OCI-LY1 (cell line): Measurements from ENCODE around the gene RNU7-1.

ENCODE experiments used
- H2AFZ ChIP-seq: fragments of 200-600 bp; sonication (generic), shearing (Covaris generic); 2 replicates; pipeline ENCODE4 v1.6.0; 2014; ENCODE audit warnings: antibody characterized with exemption, mild to moderate bottlenecking, low read length
- H3F3A ChIP-seq: fragments of 200-600 bp; sonication (generic), shearing (Covaris generic); 2 replicates; pipeline ENCODE4 v1.6.0; 2014; ENCODE audit warnings: mild to moderate bottlenecking, antibody characterized with exemption, low read length, moderate library complexity; ENCODE audit not compliant: insufficient read depth
- H3K27ac ChIP-seq: fragments of 200-600 bp; sonication (generic); 2 replicates; pipeline ENCODE4 v1.5.1; 2014; ENCODE audit warnings: low read length, mixed run types, mild to moderate bottlenecking, low read depth; ENCODE audit not compliant: poor library complexity, severe bottlenecking
- H3K27me3 ChIP-seq: fragments of 200-600 bp; sonication (generic); 2 replicates; pipeline ENCODE4 v1.6.0; 2014; ENCODE audit warnings: antibody characterized with exemption, mild to moderate bottlenecking, low read length, moderate library complexity; ENCODE audit not compliant: insufficient read depth
- H3K36me3 ChIP-seq: fragments of 200-600 bp; sonication (generic); 2 replicates; pipeline ENCODE4 v1.6.1; 2014; ENCODE audit warnings: mild to moderate bottlenecking, antibody characterized with exemption, low read length, moderate library complexity, mixed read lengths; ENCODE audit not compliant: insufficient read depth
- H3K4me1 ChIP-seq: fragments of 200-600 bp; sonication (generic); 2 replicates; pipeline ENCODE4 v1.5.1; 2014; ENCODE audit warnings: mild to moderate bottlenecking, low read length, moderate library complexity; ENCODE audit not compliant: insufficient read depth, severe bottlenecking
- H3K4me2 ChIP-seq: fragments of 200-600 bp; sonication (generic), shearing (Covaris generic); 2 replicates; pipeline ENCODE4 v1.6.1; 2014; ENCODE audit warnings: low read length
- H3K4me3 ChIP-seq: fragments of 200-600 bp; sonication (generic); 2 replicates; pipeline ENCODE4 v1.5.1; 2014; ENCODE audit warnings: low read length, low read depth, mild to moderate bottlenecking, mixed read lengths; ENCODE audit not compliant: poor library complexity, severe bottlenecking
- H3K79me2 ChIP-seq: fragments of 200-600 bp; shearing (Covaris generic); 2 replicates; pipeline ENCODE4 v1.6.1; 2016; ENCODE audit warnings: mixed run types, low read length, mixed read lengths; ENCODE audit not compliant: insufficient read depth
- H3K9ac ChIP-seq: fragments of 200-600 bp; sonication (generic), shearing (Covaris generic); 2 replicates; pipeline ENCODE4 v1.6.1; 2014; ENCODE audit warnings: mild to moderate bottlenecking, low read length, mixed read lengths
- H3K9me2 ChIP-seq: fragments of 200-600 bp; sonication (generic), shearing (Covaris generic); 2 replicates; pipeline ENCODE4 v1.6.1; 2014; ENCODE audit warnings: low read depth, mild to moderate bottlenecking, low read length, mixed read lengths
- H3K9me3 ChIP-seq: fragments of 200-600 bp; shearing (Covaris generic); 2 replicates; pipeline ENCODE4 v1.6.1; 2014; ENCODE audit warnings: low read length, mixed read lengths
- H4K20me1 ChIP-seq: fragments of 200-600 bp; sonication (generic), shearing (Covaris generic); 2 replicates; pipeline ENCODE4 v1.6.0; 2016; ENCODE audit warnings: mild to moderate bottlenecking, low read length; ENCODE audit not compliant: insufficient read depth
- EZH2 ChIP-seq: fragments of 200-600 bp; sonication (generic), shearing (Covaris generic); IDR thresholded peaks from 2 replicates; pipeline ENCODE4 v1.8.0; 2017; ENCODE audit warnings: borderline replicate concordance, mixed run types, mild to moderate bottlenecking, antibody characterized with exemption, low read length, moderate library complexity, mixed read lengths
- TF ChIP-seq, protein P1 (sequence below): fragments of 200-600 bp; sonication (generic), shearing (Covaris generic); IDR thresholded peaks from 2 replicates; pipeline ENCODE4 v1.5.1; 2017; ENCODE audit warnings: mild to moderate bottlenecking, antibody characterized with exemption, low read length, moderate library complexity, mixed read lengths

The RNU7-1 gene

DNA sequence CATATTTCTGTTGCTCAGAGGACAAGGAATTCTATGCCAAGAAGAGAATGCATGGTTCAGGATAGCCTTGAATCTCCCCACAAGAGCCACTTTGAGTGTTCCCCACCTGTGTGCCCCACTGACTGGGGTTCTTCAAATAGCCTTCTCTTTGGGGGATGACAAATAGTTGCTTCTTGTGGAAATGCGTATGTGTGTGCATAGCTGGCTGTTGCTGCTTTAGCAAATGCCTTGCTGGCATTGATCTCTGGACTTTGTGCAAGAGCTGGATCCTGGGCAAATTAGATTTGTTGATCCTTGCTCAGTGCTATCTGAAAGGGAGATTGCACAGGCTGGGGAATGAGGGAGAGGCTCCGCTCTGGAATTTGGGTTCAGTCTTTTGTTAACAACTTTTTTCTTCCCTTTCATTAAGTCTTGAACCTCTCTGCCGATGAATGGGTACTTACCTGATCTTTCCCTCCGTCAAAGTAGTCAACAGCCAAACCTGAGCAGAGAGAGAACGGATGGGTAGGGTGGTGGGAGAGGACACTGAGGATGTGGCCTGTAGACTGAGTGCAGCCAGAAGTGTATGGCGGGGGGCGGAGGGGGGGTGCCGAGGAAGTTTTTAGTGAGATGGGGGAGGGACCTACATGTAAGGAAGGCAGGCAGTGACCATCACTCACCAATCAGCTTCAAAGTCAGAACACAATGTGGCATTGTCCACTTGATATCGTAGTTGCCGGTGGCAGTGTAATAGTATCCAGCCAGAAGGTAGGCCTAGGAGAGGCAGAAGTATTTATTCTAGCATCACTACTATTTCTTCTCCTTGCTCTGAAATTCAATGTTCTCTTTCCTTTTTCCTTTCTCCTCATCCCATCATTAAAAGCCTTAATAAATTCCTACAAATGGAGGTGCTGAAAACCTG is 37.8 kb downstream of the RNU7-1 start:
- Histone ChIP-seq H3K27me3 (no peaks in the 10 kb centered on the region), H3K36me3 (peaks cover 91% of the 10 kb centered on the region), H3K4me1 (no peaks in the 10 kb centered on the region), H3K4me2 (no peak overlapping the region), H3F3A (no peaks in the 10 kb centered on the region), H3K4me3 (no peak overlapping the region), H3K9me2 (no peaks in the 10 kb centered on the region), H3K79me2 (no peaks in the 10 kb centered on the region), H2AFZ (no peak overlapping the region), H3K9ac (no peak overlapping the region), H3K27ac (no peak overlapping the region), H3K9me3 (no peaks in the 10 kb centered on the region), H4K20me1 (no peaks in the 10 kb centered on the region)
- TF ChIP-seq EZH2 = no peak
- TF ChIP-seq, protein P1, sequence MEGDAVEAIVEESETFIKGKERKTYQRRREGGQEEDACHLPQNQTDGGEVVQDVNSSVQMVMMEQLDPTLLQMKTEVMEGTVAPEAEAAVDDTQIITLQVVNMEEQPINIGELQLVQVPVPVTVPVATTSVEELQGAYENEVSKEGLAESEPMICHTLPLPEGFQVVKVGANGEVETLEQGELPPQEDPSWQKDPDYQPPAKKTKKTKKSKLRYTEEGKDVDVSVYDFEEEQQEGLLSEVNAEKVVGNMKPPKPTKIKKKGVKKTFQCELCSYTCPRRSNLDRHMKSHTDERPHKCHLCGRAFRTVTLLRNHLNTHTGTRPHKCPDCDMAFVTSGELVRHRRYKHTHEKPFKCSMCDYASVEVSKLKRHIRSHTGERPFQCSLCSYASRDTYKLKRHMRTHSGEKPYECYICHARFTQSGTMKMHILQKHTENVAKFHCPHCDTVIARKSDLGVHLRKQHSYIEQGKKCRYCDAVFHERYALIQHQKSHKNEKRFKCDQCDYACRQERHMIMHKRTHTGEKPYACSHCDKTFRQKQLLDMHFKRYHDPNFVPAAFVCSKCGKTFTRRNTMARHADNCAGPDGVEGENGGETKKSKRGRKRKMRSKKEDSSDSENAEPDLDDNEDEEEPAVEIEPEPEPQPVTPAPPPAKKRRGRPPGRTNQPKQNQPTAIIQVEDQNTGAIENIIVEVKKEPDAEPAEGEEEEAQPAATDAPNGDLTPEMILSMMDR = no peak

DNA sequence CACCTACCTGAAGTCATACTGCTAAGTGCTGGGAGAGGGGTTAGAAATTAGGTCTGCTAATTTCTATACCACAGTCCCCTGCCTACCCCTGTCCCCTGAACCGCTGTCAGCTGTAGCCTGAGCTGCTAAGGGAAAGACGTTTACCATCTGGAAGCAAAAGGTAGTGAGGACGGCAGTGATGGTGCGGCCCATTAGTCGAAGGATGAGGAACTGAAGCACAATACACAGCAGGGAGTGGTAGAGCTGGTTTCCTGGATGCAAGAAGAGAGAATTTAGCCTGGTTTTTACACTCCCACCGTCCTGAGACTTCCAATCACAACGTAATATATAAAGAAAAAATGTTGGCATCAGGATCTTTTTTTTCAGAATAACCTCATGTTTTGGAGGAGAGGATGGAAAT is 38.9 kb downstream of the RNU7-1 start:
- no peak overlapping the region for H3K4me2 ChIP-seq
- H3K36me3 ChIP-seq = peaks cover 84% of the 10 kb centered on the region
- H3K9ac ChIP-seq = no peak overlapping the region
- no peaks in the 10 kb centered on the region for H3K9me3 ChIP-seq
- no peaks in the 10 kb centered on the region for H3K79me2 ChIP-seq
- H3K4me3 ChIP-seq = no peak overlapping the region
- H3K4me1 ChIP-seq = no peaks in the 10 kb centered on the region
- no peaks in the 10 kb centered on the region for H3K9me2 ChIP-seq
- no peak overlapping the region for H3K27ac ChIP-seq
- TF ChIP-seq EZH2 = no peak
- TF ChIP-seq, protein P1 = no peak
- no peaks in the 10 kb centered on the region for H3K27me3 ChIP-seq
- no peak overlapping the region for H2AFZ ChIP-seq
- no peaks in the 10 kb centered on the region for H4K20me1 ChIP-seq
- H3F3A ChIP-seq = no peaks in the 10 kb centered on the region

DNA sequence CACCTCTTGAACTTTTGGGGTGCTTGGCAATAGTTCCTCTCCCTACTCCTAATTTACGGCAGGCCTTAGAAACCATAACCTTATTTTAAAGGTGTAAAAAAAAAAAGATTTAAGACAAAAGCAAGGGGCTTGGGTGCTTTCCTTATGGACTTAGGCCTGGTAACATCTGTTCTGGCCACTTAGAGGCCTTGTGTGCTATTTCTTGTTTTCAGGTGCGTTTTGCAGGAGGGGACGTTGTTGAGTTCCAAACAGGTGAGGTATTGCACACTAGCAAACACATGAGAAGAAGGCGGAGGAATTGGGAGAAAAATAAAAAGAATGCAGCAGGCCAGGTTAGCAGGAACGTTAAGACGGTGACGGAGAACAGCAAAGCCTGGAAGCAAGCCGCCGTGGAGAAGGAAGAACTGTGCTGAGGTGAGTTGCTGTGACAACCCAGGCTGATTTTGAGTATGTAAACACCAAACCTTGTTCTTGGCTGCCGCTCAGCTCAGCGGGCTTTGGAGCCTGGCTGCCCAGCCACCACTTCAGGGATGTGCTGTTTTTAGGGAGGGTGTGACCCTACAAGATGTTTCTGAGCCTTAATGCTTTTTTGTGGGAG is 44.4 kb downstream of the RNU7-1 start:
- Histone ChIP-seq H3K9me2 (no peaks in the 10 kb centered on the region), H3K4me3 (no peak overlapping the region), H3K27ac (no peak overlapping the region), H3K36me3 (peaks cover 65% of the 10 kb centered on the region), H3K9ac (no peak overlapping the region), H3K79me2 (no peaks in the 10 kb centered on the region), H3K9me3 (no peaks in the 10 kb centered on the region), H3K4me2 (no peak overlapping the region), H3K4me1 (no peaks in the 10 kb centered on the region), H4K20me1 (no peaks in the 10 kb centered on the region), H3K27me3 (no peaks in the 10 kb centered on the region), H2AFZ (no peak overlapping the region), H3F3A (no peaks in the 10 kb centered on the region)
- TF ChIP-seq, protein P1 = no peak
- no peak for TF ChIP-seq EZH2
